Coronary artery (tissue), 2 donors: ENCODE results near the gene HHAT.

Source experiments
- DNase-seq: peaks from one replicate; pipeline ENCODE4 v3.0.0-alpha.2; 2017; ENCODE audit warnings: low spot score
- H3K27ac ChIP-seq, 2 donors: fragments of 200-600 bp; sonication (generic); one replicate each; pipeline ENCODE4 v1.5.1; 2016 to 2019
- H3K4me3 ChIP-seq: fragments of 200-600 bp; sonication (generic); 2 replicates; pipeline ENCODE4 v1.5.1; 2016; ENCODE audit warnings: mild to moderate bottlenecking, moderate library complexity
- TF ChIP-seq, protein P1 (sequence below): fragments of 200-600 bp; sonication (generic); IDR thresholded peaks from one replicate; pipeline ENCODE4 v1.5.1; 2019; ENCODE audit warnings: antibody characterized with exemption

HHAT gene

GRCh38 chr1:210328746-210329503, at the start of gene HHAT:
HHAT (plus strand) TSS chr1:210328902; CDS start chr1:210348976, 20,074 bp downstream.
- peak within 1 kb of the TSS; percentile 80 for H3K4me3 ChIP-seq
- DNase-seq, result peak; percentile 82
- TF ChIP-seq, protein P1, sequence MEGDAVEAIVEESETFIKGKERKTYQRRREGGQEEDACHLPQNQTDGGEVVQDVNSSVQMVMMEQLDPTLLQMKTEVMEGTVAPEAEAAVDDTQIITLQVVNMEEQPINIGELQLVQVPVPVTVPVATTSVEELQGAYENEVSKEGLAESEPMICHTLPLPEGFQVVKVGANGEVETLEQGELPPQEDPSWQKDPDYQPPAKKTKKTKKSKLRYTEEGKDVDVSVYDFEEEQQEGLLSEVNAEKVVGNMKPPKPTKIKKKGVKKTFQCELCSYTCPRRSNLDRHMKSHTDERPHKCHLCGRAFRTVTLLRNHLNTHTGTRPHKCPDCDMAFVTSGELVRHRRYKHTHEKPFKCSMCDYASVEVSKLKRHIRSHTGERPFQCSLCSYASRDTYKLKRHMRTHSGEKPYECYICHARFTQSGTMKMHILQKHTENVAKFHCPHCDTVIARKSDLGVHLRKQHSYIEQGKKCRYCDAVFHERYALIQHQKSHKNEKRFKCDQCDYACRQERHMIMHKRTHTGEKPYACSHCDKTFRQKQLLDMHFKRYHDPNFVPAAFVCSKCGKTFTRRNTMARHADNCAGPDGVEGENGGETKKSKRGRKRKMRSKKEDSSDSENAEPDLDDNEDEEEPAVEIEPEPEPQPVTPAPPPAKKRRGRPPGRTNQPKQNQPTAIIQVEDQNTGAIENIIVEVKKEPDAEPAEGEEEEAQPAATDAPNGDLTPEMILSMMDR, result no peak
- H3K27ac ChIP-seq, result peak within 1 kb of the TSS; percentile 65 to 94

GRCh38 chr1:210280221-210280620, 48.5 kb upstream of the HHAT start:
- H3K4me3 ChIP-seq, result no peak overlapping the region

DNA sequence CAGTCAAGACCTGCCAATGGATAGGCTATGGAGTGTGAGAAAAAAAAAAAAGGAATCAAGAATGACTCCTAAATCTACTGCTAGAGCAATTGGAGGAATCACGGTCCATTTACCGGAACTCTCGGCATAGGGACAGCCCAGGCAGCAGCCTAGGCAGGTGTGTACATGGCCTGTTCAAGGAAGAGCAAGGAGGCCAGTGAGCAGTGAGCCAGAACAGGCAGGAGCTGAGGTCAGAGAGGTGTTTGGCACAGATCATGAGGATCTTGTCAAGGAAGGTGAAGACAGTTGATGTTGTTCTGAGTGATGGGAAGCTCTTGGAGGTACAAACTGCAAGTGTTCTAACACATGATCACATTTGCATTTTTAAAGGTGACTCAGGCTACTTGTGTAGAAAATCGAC, 40.6 kb upstream of the HHAT start:
- no peak overlapping the region for H3K27ac ChIP-seq
- no peak for DNase-seq
- no peak overlapping the region for H3K4me3 ChIP-seq
- TF ChIP-seq, protein P1, result no peak

More at GRCh38 chr1:210280221-210280620, 48.5 kb upstream of the HHAT start:
- no peak overlapping the region for H3K27ac ChIP-seq
- DNase-seq, result no peak
- TF ChIP-seq, protein P1, result no peak

GRCh38 chr1:210289248-210289647, 39.5 kb upstream of the HHAT start:
- TF ChIP-seq, protein P1, result no peak
- no peak for DNase-seq
- no peak overlapping the region for H3K27ac ChIP-seq
- no peak overlapping the region for H3K4me3 ChIP-seq

DNA sequence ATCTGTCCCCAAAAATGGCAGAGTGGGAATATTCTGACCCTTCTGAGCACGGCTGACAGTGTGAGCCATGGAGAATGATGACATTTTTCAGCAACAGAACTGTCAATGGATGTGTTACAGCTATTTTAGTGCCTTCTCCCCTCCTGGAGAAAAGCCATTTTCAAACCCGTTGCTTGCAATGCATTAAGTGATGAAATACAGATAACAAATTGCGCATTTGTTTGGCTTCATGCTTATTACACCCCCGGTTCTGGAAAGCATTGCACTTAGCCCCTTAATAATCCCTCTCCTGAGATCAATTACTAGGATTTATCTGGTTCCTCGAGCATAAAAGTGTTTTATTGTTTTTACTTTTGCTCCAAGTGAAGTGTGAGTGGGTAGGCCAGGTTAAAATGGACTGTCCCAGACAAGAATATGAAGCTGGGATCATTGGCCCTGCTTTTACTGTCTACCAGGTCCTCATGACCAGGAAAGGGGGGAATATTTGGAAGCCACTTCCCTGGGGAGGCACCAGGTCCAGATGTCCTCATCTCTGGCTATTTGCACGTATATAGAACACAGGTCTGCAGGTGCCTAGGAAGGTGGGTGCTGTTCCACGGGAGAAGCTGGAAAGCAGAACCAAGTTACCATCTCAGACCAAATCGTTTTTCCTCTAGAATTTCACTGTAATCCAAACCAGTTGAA, 37.5 kb upstream of the HHAT start:
- peak overlapping the region; percentile 87 to 94 for H3K27ac ChIP-seq
- H3K4me3 ChIP-seq, result no peak overlapping the region
- no peak for DNase-seq
- TF ChIP-seq, protein P1, result no peak

- peak overlapping the region; percentile 66 for H3K4me3 ChIP-seq
- peak; percentile 77 for DNase-seq
- peak overlapping the region; percentile 87 to 94 for H3K27ac ChIP-seq
- TF ChIP-seq, protein P1, result no peak
Measured at GRCh38 chr1:210291786-210292230, 36.9 kb upstream of the HHAT start.
